Smooth muscle cell (in vitro differentiated cells): ENCODE results near the gene ARL17B. TPM values are rescaled to one million over a fixed set of nuclear protein-coding genes. Genes with fewer than 3 reads are reported as not detected.
"Not testable (repeated sequence)": the region's sequence is repeated elsewhere in the genome, so short reads cannot be mapped to it uniquely, and the experiment has no call there.

Experiments
- DNase-seq: peaks from one replicate; lab custom pipeline; 2025; ENCODE audit not compliant: unreplicated experiment; lab: John Stamatoyannopoulos, UW
- H2AFZ ChIP-seq: fragments of 200-600 bp; sonication (generic); 2 replicates; pipeline ENCODE4 v1.6.0; 2016; ENCODE audit warnings: antibody characterized with exemption, low read depth, mild to moderate bottlenecking
- H3F3A ChIP-seq: fragments of 200-600 bp; sonication (generic); 2 replicates; pipeline ENCODE4 v1.6.0; 2017; ENCODE audit warnings: antibody characterized with exemption, low read depth
- H3K27ac ChIP-seq: fragments of 200-600 bp; sonication (generic); 2 replicates; pipeline ENCODE4 v1.5.1; 2016; ENCODE audit warnings: low read depth, mild to moderate bottlenecking
- H3K27me3 ChIP-seq: fragments of 200-600 bp; sonication (generic); 2 replicates; pipeline ENCODE4 v1.6.1; 2016; ENCODE audit warnings: low read depth, mild to moderate bottlenecking
- H3K36me3 ChIP-seq: fragments of 200-600 bp; sonication (generic); 2 replicates; pipeline ENCODE4 v1.5.1; 2016; ENCODE audit warnings: low read depth
- H3K4me1 ChIP-seq: fragments of 200-600 bp; sonication (generic); 2 replicates; pipeline ENCODE4 v1.5.1; 2016; ENCODE audit warnings: low read depth
- H3K4me2 ChIP-seq: fragments of 200-600 bp; sonication (generic); 2 replicates; pipeline ENCODE4 v1.6.0; 2016; ENCODE audit warnings: mild to moderate bottlenecking
- H3K4me3 ChIP-seq: fragments of 200-600 bp; sonication (generic); 2 replicates; pipeline ENCODE4 v1.5.1; 2016; ENCODE audit warnings: mild to moderate bottlenecking
- H3K79me2 ChIP-seq: fragments of 200-600 bp; sonication (generic); 2 replicates; pipeline ENCODE4 v1.6.0; 2016; ENCODE audit warnings: low read depth, mild to moderate bottlenecking
- H3K9ac ChIP-seq: fragments of 200-600 bp; sonication (generic); 2 replicates; pipeline ENCODE4 v1.6.0; 2016; ENCODE audit warnings: low read depth
- H3K9me3 ChIP-seq: fragments of 200-600 bp; sonication (generic); replicated peaks from 2 replicates; pipeline ENCODE4 v1.5.1; 2016; ENCODE audit warnings: low read depth
- H4K20me1 ChIP-seq: fragments of 200-600 bp; sonication (generic); 2 replicates; pipeline ENCODE4 v1.6.0; 2016; ENCODE audit warnings: low read depth
- WGBS: methylation state at CpG from one replicate; pipeline ENCODE4 v1.1.7; 2016; ENCODE audit warnings: low lambda C conversion rate; 5-methylcytosine and 5-hydroxymethylcytosine counted together
- polyA plus RNA-seq: library from polyadenylated mRNA; unstranded; fragments of >200 nt; fragmentation: Nextera tagmentation; extraction: Ambion mirVana; gene quantifications from 2 replicates; pipeline ENCODE4 v1.2.1, GENCODE V29; 2016
- total RNA-seq: library from RNA; depleted of rRNA; stranded (reverse); fragments of >200 nt; gene quantifications from 2 replicates; pipeline ENCODE4 v1.2.3, GENCODE V29; 2014

ARL17B gene
- total and polyA plus RNA-seq, 2 experiments from 2014 or later: 8.2 to 11.8 TPM

GRCh38 chr17:46244949-46245768 is 116.4 kb downstream of the ARL17B start:
- not testable (repeated sequence) for H3K9me3 ChIP-seq, H3K4me3 ChIP-seq, H3K4me2 ChIP-seq, H3K36me3 ChIP-seq, H3K79me2 ChIP-seq, DNase-seq, H3K9ac ChIP-seq, H3K4me1 ChIP-seq, H3K27ac ChIP-seq, H2AFZ ChIP-seq, H3F3A ChIP-seq, H4K20me1 ChIP-seq
- peaks cover 10% of the 10 kb centered on the region for H3K27me3 ChIP-seq
- 88% methylated on average over 3 of the region's 14 CpGs for WGBS

GRCh38 chr17:46244339-46244913 is 117.1 kb downstream of the ARL17B start:
- not testable (repeated sequence) for H4K20me1 ChIP-seq, DNase-seq, H3K4me2 ChIP-seq, H3K9ac ChIP-seq, H3K36me3 ChIP-seq, H3F3A ChIP-seq, H3K79me2 ChIP-seq, H3K9me3 ChIP-seq, H2AFZ ChIP-seq, H3K4me1 ChIP-seq, H3K4me3 ChIP-seq, H3K27ac ChIP-seq, H3K27me3 ChIP-seq
- WGBS: 95% methylated on average over 10 of the region's 27 CpGs

GRCh38 chr17:46243928-46244327 is 117.6 kb downstream of the ARL17B start:
- not testable (repeated sequence) for H3F3A ChIP-seq, H3K4me1 ChIP-seq, DNase-seq, H3K4me2 ChIP-seq, H4K20me1 ChIP-seq, H3K79me2 ChIP-seq, H3K36me3 ChIP-seq, H3K27ac ChIP-seq, H3K27me3 ChIP-seq, H3K4me3 ChIP-seq, H2AFZ ChIP-seq, H3K9me3 ChIP-seq, H3K9ac ChIP-seq
- WGBS: 60% methylated on average over 12 of the region's 23 CpGs

GRCh38 chr17:46243505-46243904 is 118.1 kb downstream of the ARL17B start:
- H3K4me2 ChIP-seq, H3K27ac ChIP-seq, H3K79me2 ChIP-seq, DNase-seq, H2AFZ ChIP-seq, H3K9me3 ChIP-seq, H3K36me3 ChIP-seq, H3K4me3 ChIP-seq, H3K9ac ChIP-seq, H4K20me1 ChIP-seq, H3K27me3 ChIP-seq, H3K4me1 ChIP-seq, H3F3A ChIP-seq: not testable (repeated sequence)
- WGBS: no CpG with 5 or more reads among the region's 38 CpGs

- H3K4me2 ChIP-seq, H3K36me3 ChIP-seq, H3K9me3 ChIP-seq, DNase-seq, H3K4me3 ChIP-seq, H3K27me3 ChIP-seq, H3K79me2 ChIP-seq, H2AFZ ChIP-seq, H3K9ac ChIP-seq, H3F3A ChIP-seq, H3K27ac ChIP-seq, H4K20me1 ChIP-seq, H3K4me1 ChIP-seq: not testable (repeated sequence)
- 90% methylated on average over 4 of the region's 8 CpGs for WGBS
These were observed 130.2 kb downstream of the ARL17B start for GRCh38 chr17:46231359-46231758.

GRCh38 chr17:46225274-46225794 is 136.2 kb downstream of the ARL17B start:
- H3K9me3 ChIP-seq, H3K9ac ChIP-seq, H4K20me1 ChIP-seq, H3F3A ChIP-seq, H3K79me2 ChIP-seq, H3K27ac ChIP-seq, H3K36me3 ChIP-seq, H3K27me3 ChIP-seq, H3K4me1 ChIP-seq: not testable (repeated sequence)
- Histone ChIP-seq H3K4me2 (peak overlapping the region; percentile 66), H2AFZ (peak overlapping the region; percentile 40), H3K4me3 (peak overlapping the region; percentile 88)
- DNase-seq: peak; percentile 86
- WGBS: 2% methylated on average over 19 of the region's 22 CpGs

GRCh38 chr17:46224864-46225263 is 136.7 kb downstream of the ARL17B start:
- H3K27ac ChIP-seq, H3K9ac ChIP-seq, H3K4me1 ChIP-seq, DNase-seq, H3K36me3 ChIP-seq, H3F3A ChIP-seq, H4K20me1 ChIP-seq, H3K27me3 ChIP-seq, H3K79me2 ChIP-seq, H3K9me3 ChIP-seq: not testable (repeated sequence)
- peak overlapping the region; percentile 88 for H3K4me3 ChIP-seq
- WGBS: no CpG with 5 or more reads among the region's 54 CpGs
- H3K4me2 ChIP-seq: peak overlapping the region; percentile 66
- H2AFZ ChIP-seq: peak overlapping the region; percentile 40
